CD4-positive, alpha-beta memory T cell (primary cell): ENCODE results near the gene SPEN. TPM values are rescaled to one million over a fixed set of nuclear protein-coding genes. Genes with fewer than 3 reads are reported as not detected.
A peak's percentile ranks its signal among the peaks of the same experiment; 100 is the strongest.

Experiments
- CTCF ChIA-PET: fragments of 350-600 bp; sonication (Branson Sonifier 250); formaldehyde crosslinking; loops from one replicate; lab custom pipeline; 2021; ENCODE audit warnings: inconsistent platforms; ENCODE audit not compliant: partially characterized antibody; lab: Charles Lee
- POLR2A ChIA-PET: fragments of 350-600 bp; sonication (Branson Sonifier 250); formaldehyde crosslinking; loops from one replicate; lab custom pipeline; 2021; ENCODE audit not compliant: partially characterized antibody; lab: Charles Lee
- DNase-seq, 5 donors: peaks; one replicate each; pipeline versions ENCODE4 v3.0.0 to v3.0.0-alpha.2; 2020 to 2022; ENCODE audit warnings: mixed read lengths in 1 of 5
- H3K27ac ChIP-seq: one replicate; pipeline ENCODE4 v1.7.0; 2013; ENCODE audit warnings: low read depth, low read length
- H3K27me3 ChIP-seq: 2 replicates; pipeline ENCODE4 v1.7.0; 2013; ENCODE audit warnings: mild to moderate bottlenecking, low read length, moderate library complexity; ENCODE audit not compliant: insufficient read depth
- H3K36me3 ChIP-seq: 2 replicates; pipeline ENCODE4 v1.7.0; 2013; ENCODE audit warnings: mild to moderate bottlenecking, low read length, moderate library complexity; ENCODE audit not compliant: insufficient read depth
- H3K4me1 ChIP-seq: 2 replicates; pipeline ENCODE4 v1.7.0; 2013; ENCODE audit warnings: mild to moderate bottlenecking, low read length, moderate library complexity; ENCODE audit not compliant: insufficient read depth
- H3K4me3 ChIP-seq, 2 donors: one replicate each; pipeline ENCODE4 v1.7.0; 2013; ENCODE audit warnings: low read length in 2 of 2, mild to moderate bottlenecking in 1 of 2
- H3K9me3 ChIP-seq, 2 donors: one replicate each; pipeline ENCODE4 v1.7.0; 2013; ENCODE audit warnings: low read length in 2 of 2, control low read depth in 1 of 2; ENCODE audit not compliant: control insufficient read depth in 1 of 2
- H3K27ac Mint-ChIP-seq, 7 donors: one replicate each; pipeline ENCODE4 v1.8.0; 2020 to 2021; ENCODE audit warnings: mixed read lengths in 7 of 7, mild to moderate bottlenecking in 6 of 7, inconsistent platforms in 3 of 7, moderate library complexity in 3 of 7
- H3K27me3 Mint-ChIP-seq, 2 donors: one replicate each; pipeline ENCODE4 v1.8.0; 2020 to 2021; ENCODE audit warnings: mixed read lengths in 2 of 2
- H3K36me3 Mint-ChIP-seq, 2 donors: one replicate each; pipeline ENCODE4 v1.8.0; 2020 to 2021; ENCODE audit warnings: mixed read lengths in 2 of 2, inconsistent platforms in 1 of 2, mild to moderate bottlenecking in 1 of 2
- H3K4me1 Mint-ChIP-seq, 4 donors: one replicate each; pipeline ENCODE4 v1.8.0; 2020 to 2021; ENCODE audit warnings: mixed read lengths in 4 of 4, mild to moderate bottlenecking in 1 of 4
- H3K4me3 Mint-ChIP-seq, 8 donors: one replicate each; pipeline ENCODE4 v1.8.0; 2020 to 2021; ENCODE audit warnings: mixed read lengths in 8 of 8, mild to moderate bottlenecking in 7 of 8, moderate library complexity in 6 of 8, inconsistent platforms in 3 of 8
- H3K9me3 Mint-ChIP-seq, 8 donors: one replicate each; pipeline ENCODE4 v1.8.0; 2020 to 2021; ENCODE audit warnings: mixed read lengths in 8 of 8, mild to moderate bottlenecking in 5 of 8, inconsistent platforms in 3 of 8, moderate library complexity in 1 of 8
- intact Hi-C: fragments of 100-400 bp; cut with micrococcal nuclease; formaldehyde crosslinking; loops from one replicate; pipeline ENCODE4 v1.15.1; 2023
- polyA plus RNA-seq, 2 donors: library from polyadenylated mRNA; unstranded; fragments of 300-500 nt; fragmentation: Illumina TruSeq; gene quantifications; one replicate each; pipeline ENCODE4 v1.2.3, GENCODE V29; 2021
- total RNA-seq, 2 experiments: library from RNA; stranded (reverse); gene quantifications; one replicate each; pipeline ENCODE4 v1.2.3, GENCODE V29; 2021

The SPEN gene
- total and polyA plus RNA-seq, 4 experiments from 2014 or later: 2.4 to 87.8 (median 62.4) TPM

- no peak overlapping the region for H3K4me3 ChIP-seq
- peaks cover 77% of the 10 kb centered on the region for H3K36me3 ChIP-seq
- Mint-ChIP-seq H3K4me1 (no peaks in the 10 kb centered on the region), H3K9me3 (peaks cover 0 to 2% (median 0%) of the 10 kb centered on the region in 8 donors), H3K27me3 (no peaks in the 10 kb centered on the region), H3K27ac (peak overlapping the region in 2 of 7 donors; percentile 42 to 75), H3K36me3 (peaks cover 63 to 86% of the 10 kb centered on the region in 2 donors), H3K4me3 (no peak overlapping the region)
- no peaks in the 10 kb centered on the region for H3K4me1 ChIP-seq
- ChIA-PET CTCF (interaction anchor here (0.6 kb wide), 1 partner anchor 449 kb away, joined by 3 read pairs; no protein-coding TSS in a partner anchor), POLR2A (no interaction called here)
- DNase-seq: no peak
- no peaks in the 10 kb centered on the region for H3K9me3 ChIP-seq
- no peaks in the 10 kb centered on the region for H3K27me3 ChIP-seq
- intact Hi-C loops: no loop called here
- no peak overlapping the region for H3K27ac ChIP-seq
Measured at GRCh38 chr1:15934211-15935055, 86.9 kb downstream of the SPEN start.

DNA sequence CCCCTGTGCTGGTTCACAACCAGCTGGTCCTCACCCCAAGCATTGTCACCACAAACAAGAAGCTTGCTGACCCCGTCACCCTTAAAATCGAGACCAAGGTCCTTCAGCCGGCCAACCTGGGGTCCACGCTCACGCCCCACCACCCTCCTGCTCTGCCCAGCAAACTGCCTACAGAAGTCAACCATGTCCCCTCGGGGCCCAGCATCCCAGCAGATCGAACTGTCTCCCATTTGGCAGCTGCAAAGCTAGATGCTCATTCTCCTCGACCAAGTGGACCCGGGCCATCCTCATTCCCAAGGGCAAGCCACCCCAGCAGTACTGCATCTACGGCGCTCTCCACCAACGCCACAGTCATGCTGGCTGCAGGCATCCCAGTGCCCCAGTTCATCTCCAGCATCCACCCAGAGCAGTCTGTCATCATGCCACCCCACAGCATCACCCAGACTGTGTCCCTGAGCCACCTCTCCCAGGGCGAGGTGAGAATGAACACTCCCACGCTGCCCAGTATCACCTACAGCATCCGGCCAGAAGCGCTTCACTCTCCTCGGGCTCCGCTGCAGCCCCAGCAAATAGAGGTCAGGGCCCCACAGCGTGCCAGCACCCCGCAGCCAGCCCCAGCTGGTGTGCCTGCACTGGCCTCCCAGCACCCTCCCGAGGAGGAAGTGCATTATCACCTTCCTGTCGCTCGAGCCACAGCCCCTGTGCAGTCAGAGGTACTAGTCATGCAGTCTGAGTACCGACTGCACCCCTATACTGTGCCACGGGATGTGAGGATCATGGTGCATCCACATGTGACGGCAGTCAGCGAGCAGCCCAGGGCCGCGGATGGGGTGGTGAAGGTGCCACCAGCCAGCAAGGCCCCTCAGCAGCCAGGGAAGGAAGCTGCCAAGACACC, 87.8 kb downstream of the SPEN start:
- no peak for DNase-seq
- no peaks in the 10 kb centered on the region for H3K9me3 ChIP-seq
- Mint-ChIP-seq H3K27me3 (no peaks in the 10 kb centered on the region), H3K9me3 (peaks cover 0 to 2% (median 0%) of the 10 kb centered on the region in 8 donors), H3K27ac (peak overlapping the region in 3 of 7 donors; percentile 32 to 75 (median 63)), H3K4me3 (no peak overlapping the region), H3K36me3 (peaks cover 62 to 85% of the 10 kb centered on the region in 2 donors), H3K4me1 (no peaks in the 10 kb centered on the region)
- ChIA-PET CTCF (interaction anchor here (0.6 kb wide), 1 partner anchor 448 kb away, joined by 3 read pairs; no protein-coding TSS in a partner anchor), POLR2A (no interaction called here)
- H3K4me3 ChIP-seq: no peak overlapping the region
- no peak overlapping the region for H3K27ac ChIP-seq
- no peaks in the 10 kb centered on the region for H3K27me3 ChIP-seq
- peaks cover 73% of the 10 kb centered on the region for H3K36me3 ChIP-seq
- no peaks in the 10 kb centered on the region for H3K4me1 ChIP-seq
- intact Hi-C loops: no loop called here

- H3K36me3 Mint-ChIP-seq: peaks cover 58 to 81% of the 10 kb centered on the region in 2 donors
Measured at GRCh38 chr1:15936025-15936424, 88.5 kb downstream of the SPEN start.

DNA sequence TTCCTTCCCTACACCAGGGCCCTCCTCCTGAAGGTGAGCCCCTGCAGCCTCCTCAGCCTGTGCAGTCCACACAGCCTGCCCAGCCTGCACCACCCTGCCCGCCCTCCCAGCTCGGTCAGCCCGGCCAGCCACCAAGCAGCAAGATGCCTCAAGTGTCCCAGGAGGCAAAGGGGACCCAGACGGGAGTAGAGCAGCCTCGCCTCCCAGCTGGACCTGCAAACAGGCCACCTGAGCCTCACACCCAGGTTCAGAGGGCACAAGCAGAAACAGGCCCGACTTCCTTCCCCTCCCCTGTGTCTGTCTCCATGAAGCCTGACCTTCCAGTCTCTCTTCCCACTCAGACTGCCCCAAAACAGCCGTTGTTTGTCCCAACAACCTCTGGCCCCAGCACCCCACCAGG, 89.6 kb downstream of the SPEN start:
- Mint-ChIP-seq H3K4me1 (no peaks in the 10 kb centered on the region), H3K4me3 (no peak overlapping the region), H3K36me3 (peaks cover 49 to 79% of the 10 kb centered on the region in 2 donors), H3K9me3 (peaks cover 0 to 2% (median 0%) of the 10 kb centered on the region in 8 donors), H3K27ac (peak overlapping the region in 5 of 7 donors; percentile 46 to 83 (median 56)), H3K27me3 (no peaks in the 10 kb centered on the region)
- no peaks in the 10 kb centered on the region for H3K9me3 ChIP-seq
- no peaks in the 10 kb centered on the region for H3K27me3 ChIP-seq
- H3K4me1 ChIP-seq: no peaks in the 10 kb centered on the region
- intact Hi-C loops: no loop called here
- no peak overlapping the region for H3K27ac ChIP-seq
- H3K4me3 ChIP-seq: no peak overlapping the region
- no peak for DNase-seq
- peaks cover 64% of the 10 kb centered on the region for H3K36me3 ChIP-seq
- ChIA-PET CTCF (interaction anchor here (1.1 to 1.4 kb wide), 3 partner anchors 17 to 122 kb away, joined by 3 to 5 read pairs (median 4); no protein-coding TSS in a partner anchor), POLR2A (no interaction called here)

More at GRCh38 chr1:15936025-15936424, 88.5 kb downstream of the SPEN start:
- Mint-ChIP-seq H3K4me1 (no peaks in the 10 kb centered on the region), H3K27me3 (no peaks in the 10 kb centered on the region), H3K9me3 (peaks cover 0 to 2% (median 0%) of the 10 kb centered on the region in 8 donors), H3K27ac (peak overlapping the region in 2 of 7 donors; percentile 42 to 85), H3K4me3 (no peak overlapping the region)
- no peaks in the 10 kb centered on the region for H3K4me1 ChIP-seq
- H3K27me3 ChIP-seq: no peaks in the 10 kb centered on the region
- no peak overlapping the region for H3K27ac ChIP-seq
- no peak for DNase-seq
- CTCF ChIA-PET: interaction anchor here (1.2 to 1.4 kb wide), 2 partner anchors 18 to 121 kb away, joined by 3 to 5 read pairs; no protein-coding TSS in a partner anchor
- intact Hi-C loops: no loop called here
- POLR2A ChIA-PET: no interaction called here
- H3K4me3 ChIP-seq: no peak overlapping the region
- H3K36me3 ChIP-seq: peaks cover 73% of the 10 kb centered on the region
- H3K9me3 ChIP-seq: no peaks in the 10 kb centered on the region

DNA sequence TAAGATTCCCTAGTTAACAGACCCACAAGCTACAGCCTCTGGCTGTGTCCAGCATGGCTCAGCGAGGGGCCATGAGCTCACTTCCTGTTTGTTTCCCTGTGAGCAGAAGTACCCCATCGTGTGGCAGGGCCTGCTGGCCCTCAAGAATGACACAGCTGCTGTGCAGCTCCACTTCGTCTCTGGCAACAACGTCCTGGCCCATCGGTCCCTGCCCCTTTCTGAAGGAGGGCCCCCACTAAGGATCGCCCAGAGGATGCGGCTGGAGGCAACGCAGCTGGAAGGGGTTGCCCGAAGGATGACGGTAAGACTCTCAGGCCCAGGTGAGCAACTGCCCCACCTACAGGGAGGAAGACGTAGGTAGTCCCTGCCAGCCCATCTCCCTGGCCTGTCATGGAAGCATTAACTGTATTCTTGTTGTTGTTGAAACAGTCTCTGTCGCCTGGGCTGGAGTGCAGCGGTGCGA, 90.2 kb downstream of the SPEN start:
- Histone ChIP-seq H3K27me3 (no peaks in the 10 kb centered on the region), H3K36me3 (peaks cover 65% of the 10 kb centered on the region), H3K27ac (no peak overlapping the region), H3K4me1 (no peaks in the 10 kb centered on the region), H3K9me3 (no peaks in the 10 kb centered on the region), H3K4me3 (no peak overlapping the region)
- DNase-seq: no peak
- peaks cover 0 to 2% (median 0%) of the 10 kb centered on the region in 8 donors for H3K9me3 Mint-ChIP-seq
- POLR2A ChIA-PET: interaction anchor here (1.1 kb wide), 1 partner anchor 101 kb away, joined by 3 read pairs; no protein-coding TSS in a partner anchor
- H3K4me1 Mint-ChIP-seq: no peaks in the 10 kb centered on the region
- H3K27me3 Mint-ChIP-seq: no peaks in the 10 kb centered on the region
- H3K4me3 Mint-ChIP-seq: no peak overlapping the region
- intact Hi-C loops: no loop called here
- CTCF ChIA-PET: interaction anchor here (1.1 kb wide), 1 partner anchor 104 kb away, joined by 4 read pairs; no protein-coding TSS in a partner anchor
- H3K27ac Mint-ChIP-seq: peak overlapping the region in 5 of 7 donors; percentile 14 to 83 (median 56)
- H3K36me3 Mint-ChIP-seq: peaks cover 43 to 79% of the 10 kb centered on the region in 2 donors

DNA sequence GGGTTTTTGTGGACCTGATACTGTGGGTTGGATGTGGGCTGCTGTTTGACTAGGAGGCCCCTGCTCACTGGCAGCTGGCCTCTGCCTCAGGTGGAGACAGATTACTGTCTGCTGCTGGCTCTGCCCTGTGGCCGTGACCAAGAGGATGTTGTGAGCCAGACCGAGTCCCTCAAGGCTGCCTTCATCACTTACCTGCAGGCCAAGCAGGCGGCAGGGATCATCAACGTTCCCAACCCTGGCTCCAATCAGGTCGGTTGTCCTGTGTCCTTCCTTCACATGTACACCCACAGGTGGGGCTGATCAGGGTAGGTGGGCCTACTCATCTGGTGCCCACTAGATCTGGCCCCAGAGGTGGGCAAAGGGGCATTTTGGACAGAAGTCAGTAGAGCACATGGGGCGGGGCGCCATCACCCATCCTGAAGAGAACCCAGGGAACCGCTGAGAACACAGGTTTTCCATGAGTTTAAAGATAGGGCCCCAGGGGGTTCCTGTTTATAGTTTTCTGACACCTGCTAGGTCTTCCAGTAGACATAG, 91.2 kb downstream of the SPEN start:
- no peaks in the 10 kb centered on the region for H3K9me3 ChIP-seq

More for the DNA sequence above, 91.2 kb downstream of the SPEN start:
- Histone ChIP-seq H3K27ac (no peak overlapping the region), H3K36me3 (peaks cover 67% of the 10 kb centered on the region), H3K4me3 (no peak overlapping the region), H3K4me1 (no peaks in the 10 kb centered on the region), H3K27me3 (no peaks in the 10 kb centered on the region)
- Mint-ChIP-seq H3K4me3 (no peak overlapping the region), H3K27me3 (no peaks in the 10 kb centered on the region), H3K27ac (peak overlapping the region in 4 of 7 donors; percentile 29 to 77 (median 50)), H3K36me3 (peaks cover 35 to 72% of the 10 kb centered on the region in 2 donors), H3K9me3 (peaks cover 0 to 2% (median 0%) of the 10 kb centered on the region in 8 donors), H3K4me1 (no peaks in the 10 kb centered on the region)
- DNase-seq: no peak
- ChIA-PET CTCF (interaction anchor here (0.7 kb wide), 1 partner anchor 123 kb away, joined by 3 read pairs; no protein-coding TSS in a partner anchor), POLR2A (interaction anchor here (1.1 kb wide), 1 partner anchor 102 kb away, joined by 3 read pairs; no protein-coding TSS in a partner anchor)
- intact Hi-C loops: no loop called here
